ENCODE results near the gene PTEN. TPM values are rescaled to one million over a fixed set of nuclear protein-coding genes. Genes with fewer than 3 reads are reported as not detected.

The PTEN gene
- total and polyA plus RNA-seq, 2 donors (not counting 3 experiments of a cell fraction or from before 2014, with no cell fraction given), result 8.0 to 76.9 TPM

DNA sequence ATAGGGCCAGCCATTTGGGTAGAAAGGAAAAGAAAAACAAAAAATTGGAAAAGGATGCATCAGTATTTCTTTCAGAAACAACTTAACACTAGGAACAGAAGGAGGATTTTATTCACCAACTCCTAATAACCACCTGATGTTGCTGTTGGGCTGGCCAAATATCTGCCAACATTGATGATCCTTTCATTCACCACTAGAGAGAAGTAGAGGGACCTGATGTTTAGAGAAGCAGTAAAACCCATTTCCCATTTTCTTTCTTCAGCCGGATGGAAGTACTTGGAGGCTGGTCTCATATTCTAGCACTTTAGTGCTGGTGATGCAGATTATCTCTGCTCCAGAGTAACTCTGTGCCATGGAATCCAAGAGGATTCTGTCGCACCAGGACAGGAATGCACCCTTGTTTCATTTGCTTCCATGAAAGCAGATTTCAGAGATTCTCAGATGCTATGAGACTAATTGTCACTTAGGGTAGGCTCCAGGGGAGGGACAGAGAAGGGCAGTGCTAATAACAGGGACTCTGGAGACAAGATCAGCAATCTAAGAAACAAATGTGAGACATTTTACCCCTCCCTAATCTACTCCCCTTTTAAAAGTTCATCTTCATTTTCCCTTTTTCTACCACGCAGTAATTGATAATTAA, 3.1 kb upstream of the PTEN start:
- Histone ChIP-seq H4K20me1 (replicated peaks; ENCODE audit: control insufficient read depth, extremely low read depth, insufficient read depth, low read length) (peaks cover 3% of the 10 kb centered on the region), H3K36me3 (ENCODE audit: control insufficient read depth in 2 of 2, extremely low read depth in 1 of 2, insufficient read depth in 2 of 2, low read length in 2 of 2) (no peaks in the 10 kb centered on the region), H3K9ac (replicated peaks; ENCODE audit: extremely low read depth, insufficient read depth, low read length) (no peak overlapping the region), H2AFZ (ENCODE audit: low read depth, low read length) (peak overlapping the region; percentile 9), H3K27ac (ENCODE audit: insufficient read depth, low read depth, low read length) (no peak overlapping the region), H3K4me3 (replicated peaks in 1 of 3; ENCODE audit: insufficient read depth in 1 of 3, low read depth in 1 of 3, low read length in 3 of 3) (no peak overlapping the region), H3K27me3 (ENCODE audit: control insufficient read depth in 2 of 2, insufficient read depth in 2 of 2, low read length in 2 of 2) (no peaks in the 10 kb centered on the region), H3K4me2 (ENCODE audit: insufficient read depth, low read length) (no peak overlapping the region), H3K9me3 (replicated peaks; ENCODE audit: control insufficient read depth, insufficient read depth, low read length) (no peaks in the 10 kb centered on the region), H3K9me1 (replicated peaks; ENCODE audit: control insufficient read depth, extremely low read depth, insufficient read depth, low read length) (no peaks in the 10 kb centered on the region), H3K4me1 (ENCODE audit: control insufficient read depth, extremely low read depth, insufficient read depth, low read length) (peaks cover 3% of the 10 kb centered on the region), H3K79me2 (ENCODE audit: control insufficient read depth, insufficient read depth, low read length) (peaks cover 13% of the 10 kb centered on the region)
- TF ChIP-seq, protein P1, sequence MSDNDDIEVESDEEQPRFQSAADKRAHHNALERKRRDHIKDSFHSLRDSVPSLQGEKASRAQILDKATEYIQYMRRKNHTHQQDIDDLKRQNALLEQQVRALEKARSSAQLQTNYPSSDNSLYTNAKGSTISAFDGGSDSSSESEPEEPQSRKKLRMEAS (IDR thresholded peaks at IDR 0.05; ENCODE audit: insufficient read depth, insufficient read length), result no peak
- no peak for TF ChIP-seq POLR2A (IDR thresholded peaks at IDR 0.05; ENCODE audit: low read depth, low read length)
- no peak for TF ChIP-seq MYC (IDR thresholded peaks at IDR 0.05; ENCODE audit: low read depth, low read length)
- TF ChIP-seq, protein P2, sequence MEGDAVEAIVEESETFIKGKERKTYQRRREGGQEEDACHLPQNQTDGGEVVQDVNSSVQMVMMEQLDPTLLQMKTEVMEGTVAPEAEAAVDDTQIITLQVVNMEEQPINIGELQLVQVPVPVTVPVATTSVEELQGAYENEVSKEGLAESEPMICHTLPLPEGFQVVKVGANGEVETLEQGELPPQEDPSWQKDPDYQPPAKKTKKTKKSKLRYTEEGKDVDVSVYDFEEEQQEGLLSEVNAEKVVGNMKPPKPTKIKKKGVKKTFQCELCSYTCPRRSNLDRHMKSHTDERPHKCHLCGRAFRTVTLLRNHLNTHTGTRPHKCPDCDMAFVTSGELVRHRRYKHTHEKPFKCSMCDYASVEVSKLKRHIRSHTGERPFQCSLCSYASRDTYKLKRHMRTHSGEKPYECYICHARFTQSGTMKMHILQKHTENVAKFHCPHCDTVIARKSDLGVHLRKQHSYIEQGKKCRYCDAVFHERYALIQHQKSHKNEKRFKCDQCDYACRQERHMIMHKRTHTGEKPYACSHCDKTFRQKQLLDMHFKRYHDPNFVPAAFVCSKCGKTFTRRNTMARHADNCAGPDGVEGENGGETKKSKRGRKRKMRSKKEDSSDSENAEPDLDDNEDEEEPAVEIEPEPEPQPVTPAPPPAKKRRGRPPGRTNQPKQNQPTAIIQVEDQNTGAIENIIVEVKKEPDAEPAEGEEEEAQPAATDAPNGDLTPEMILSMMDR (IDR thresholded peaks at IDR 0.05; ENCODE audit: extremely low read depth in 1 of 2, insufficient read depth in 1 of 2, low read depth in 1 of 2, low read length in 2 of 2), result peak; percentile 43
- FAIRE-seq (peak; percentile 35), DNase-seq (ENCODE audit: low read depth, low spot score) (peak; percentile 82)
- no TSS peak for BruUV-seq (replicated peaks)
- intact Hi-C loops (cut with micrococcal nuclease) (loop anchor here (1.0 to 10.0 kb wide), 4 partner anchors 202 to 529 kb away; no protein-coding TSS in a partner anchor), dilution Hi-C loops (cut with MboI; ENCODE audit: extremely low pct_ligation_motif_present, low sequenced_read_pairs) (loop anchor here (25.0 kb wide), 1 partner anchor 702 kb away; no protein-coding TSS in a partner anchor)
- ChIA-PET CTCF (interaction anchor here (0.8 to 10.2 kb wide), 8 partner anchors 42 to 833 kb away, joined by 3 to 178 read pairs (median 5); partner anchors contain the start of gene ATAD1), POLR2A (no interaction called here)
